HepG2 (cell line): Measurements from ENCODE around the gene MTHFD1L. TPM values are rescaled to one million over a fixed set of nuclear protein-coding genes. Genes with fewer than 3 reads are reported as not detected.

Experiments used
- ATF3 ChIP-seq: sonication (generic); formaldehyde crosslinking; IDR thresholded peaks from 2 replicates; pipeline ENCODE4 v1.4.0; 2020; ENCODE audit warnings: missing genetic modification reagents
- BATF2 ChIP-seq: sonication (generic); formaldehyde crosslinking; IDR thresholded peaks from 2 replicates; pipeline ENCODE4 v1.8.0; 2022; ENCODE audit warnings: mild to moderate bottlenecking, missing genetic modification reagents, moderate library complexity
- ERF ChIP-seq: IDR thresholded peaks from 2 replicates; pipeline ENCODE4 v1.6.1; 2018; ENCODE audit warnings: missing biosample characterization, missing genetic modification reagents
- GATAD2A ChIP-seq: IDR thresholded peaks from 2 replicates; pipeline ENCODE4 v1.6.1; 2016
- KLF13 ChIP-seq: sonication (generic); formaldehyde crosslinking; IDR thresholded peaks from 2 replicates; pipeline ENCODE4 v1.4.0; 2020; ENCODE audit warnings: mild to moderate bottlenecking, missing genetic modification reagents
- MTF2 ChIP-seq: sonication (generic); formaldehyde crosslinking; IDR thresholded peaks from 2 replicates; pipeline ENCODE4 v1.5.0; 2020; ENCODE audit warnings: missing genetic modification reagents, borderline replicate concordance
- NR2F2 ChIP-seq: IDR thresholded peaks from 2 replicates; pipeline ENCODE4 v1.6.1; 2012; ENCODE audit warnings: low read depth, inconsistent platforms, borderline replicate concordance
- SIX1 ChIP-seq: sonication (generic); formaldehyde crosslinking; IDR thresholded peaks from 2 replicates; pipeline ENCODE4 v1.4.0; 2020; ENCODE audit warnings: missing genetic modification reagents, borderline replicate concordance
- TMF1 ChIP-seq: sonication (generic); formaldehyde crosslinking; IDR thresholded peaks from 2 replicates; pipeline ENCODE4 v1.8.1; 2022; ENCODE audit warnings: low read depth, missing genetic modification reagents
- TOE1 ChIP-seq: sonication (generic); formaldehyde crosslinking; IDR thresholded peaks from 2 replicates; pipeline ENCODE4 v1.4.0; 2020; ENCODE audit warnings: mild to moderate bottlenecking, missing genetic modification reagents
- ZBTB39 ChIP-seq: sonication (generic); formaldehyde crosslinking; IDR thresholded peaks from 2 replicates; pipeline ENCODE4 v1.5.0; 2020; ENCODE audit warnings: missing genetic modification reagents
- ZNF296 ChIP-seq: sonication (generic); formaldehyde crosslinking; conservative IDR thresholded peaks from 2 replicates; pipeline ENCODE4 v1.5.0; 2020; ENCODE audit warnings: mild to moderate bottlenecking, missing genetic modification reagents
- ZNF333 ChIP-seq: sonication (generic); formaldehyde crosslinking; IDR thresholded peaks from 2 replicates; pipeline ENCODE4 v1.4.0; 2020; ENCODE audit warnings: mild to moderate bottlenecking, missing genetic modification reagents, borderline replicate concordance
- ZNF432 ChIP-seq: sonication (generic); formaldehyde crosslinking; IDR thresholded peaks from 2 replicates; pipeline ENCODE4 v1.5.0; 2020; ENCODE audit warnings: missing genetic modification reagents, mild to moderate bottlenecking, borderline replicate concordance
- ZSCAN21 ChIP-seq: sonication (generic); formaldehyde crosslinking; IDR thresholded peaks from 2 replicates; pipeline ENCODE4 v1.8.0; 2022; ENCODE audit warnings: mild to moderate bottlenecking, missing genetic modification reagents, moderate library complexity, borderline replicate concordance
- polyA plus RNA-seq, 8 experiments: library from polyadenylated mRNA; depleted of rRNA in 3 of 8; stranded (reverse) in 7 of 8; unstranded in 1 of 8; fragments of >200 nt; fragmentation: Illumina TruSeq in 4 of 8; extraction: Trizol in 4 of 8; gene quantifications; 2 replicates each; pipeline versions ENCODE4 v1.2.1 to v1.2.3, GENCODE V29; 2011 to 2016; ENCODE audit warnings: low read depth in 4 of 8, missing spikeins in 1 of 8, mixed read lengths in 1 of 8; ENCODE audit not compliant: insufficient read depth in 1 of 8
- total RNA-seq, 5 experiments: library from RNA; depleted of rRNA; stranded (reverse); fragments of >200 nt; fragmentation: Illumina TruSeq; extraction: Trizol; gene quantifications; 2 replicates each; pipeline ENCODE4 v1.2.3, GENCODE V29; 2016; ENCODE audit warnings: low read depth in 1 of 5
- TF ChIP-seq, protein P1 (sequence below): sonication (generic); formaldehyde crosslinking; IDR thresholded peaks from 2 replicates; pipeline ENCODE4 v1.8.1; 2023; ENCODE audit warnings: mild to moderate bottlenecking, missing genetic modification reagents
- TF ChIP-seq, protein P2 (sequence below): sonication (generic); formaldehyde crosslinking; IDR thresholded peaks from 2 replicates; pipeline ENCODE4 v1.4.0; 2020; ENCODE audit warnings: missing genetic modification reagents, mild to moderate bottlenecking, borderline replicate concordance
- TF ChIP-seq, protein P3 (sequence below): sonication (generic); formaldehyde crosslinking; IDR thresholded peaks from 2 replicates; pipeline ENCODE4 v1.8.0; 2022; ENCODE audit warnings: mild to moderate bottlenecking, missing genetic modification reagents, moderate library complexity

Gene MTHFD1L
- total and polyA plus RNA-seq, 2 of the 13 experiments (the other 11 are each of a cell fraction or from before 2014, with no cell fraction given) = 24.0 to 39.6 TPM

GRCh38 chr6:150866147-150866990 is 867 bp downstream of the MTHFD1L start (continued):
- TF ChIP-seq, protein P1, sequence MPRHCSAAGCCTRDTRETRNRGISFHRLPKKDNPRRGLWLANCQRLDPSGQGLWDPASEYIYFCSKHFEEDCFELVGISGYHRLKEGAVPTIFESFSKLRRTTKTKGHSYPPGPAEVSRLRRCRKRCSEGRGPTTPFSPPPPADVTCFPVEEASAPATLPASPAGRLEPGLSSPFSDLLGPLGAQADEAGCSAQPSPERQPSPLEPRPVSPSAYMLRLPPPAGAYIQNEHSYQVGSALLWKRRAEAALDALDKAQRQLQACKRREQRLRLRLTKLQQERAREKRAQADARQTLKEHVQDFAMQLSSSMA (CRISPR knock-in tag) = no peak; the same call in 1 of the 2 replicates
- peak; percentile 58 for TF ChIP-seq MTF2 (CRISPR knock-in tag)
- TF ChIP-seq, protein P2, sequence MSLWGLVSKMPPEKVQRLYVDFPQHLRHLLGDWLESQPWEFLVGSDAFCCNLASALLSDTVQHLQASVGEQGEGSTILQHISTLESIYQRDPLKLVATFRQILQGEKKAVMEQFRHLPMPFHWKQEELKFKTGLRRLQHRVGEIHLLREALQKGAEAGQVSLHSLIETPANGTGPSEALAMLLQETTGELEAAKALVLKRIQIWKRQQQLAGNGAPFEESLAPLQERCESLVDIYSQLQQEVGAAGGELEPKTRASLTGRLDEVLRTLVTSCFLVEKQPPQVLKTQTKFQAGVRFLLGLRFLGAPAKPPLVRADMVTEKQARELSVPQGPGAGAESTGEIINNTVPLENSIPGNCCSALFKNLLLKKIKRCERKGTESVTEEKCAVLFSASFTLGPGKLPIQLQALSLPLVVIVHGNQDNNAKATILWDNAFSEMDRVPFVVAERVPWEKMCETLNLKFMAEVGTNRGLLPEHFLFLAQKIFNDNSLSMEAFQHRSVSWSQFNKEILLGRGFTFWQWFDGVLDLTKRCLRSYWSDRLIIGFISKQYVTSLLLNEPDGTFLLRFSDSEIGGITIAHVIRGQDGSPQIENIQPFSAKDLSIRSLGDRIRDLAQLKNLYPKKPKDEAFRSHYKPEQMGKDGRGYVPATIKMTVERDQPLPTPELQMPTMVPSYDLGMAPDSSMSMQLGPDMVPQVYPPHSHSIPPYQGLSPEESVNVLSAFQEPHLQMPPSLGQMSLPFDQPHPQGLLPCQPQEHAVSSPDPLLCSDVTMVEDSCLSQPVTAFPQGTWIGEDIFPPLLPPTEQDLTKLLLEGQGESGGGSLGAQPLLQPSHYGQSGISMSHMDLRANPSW = 0 out of 2 replicates have a peak, but pooled peaks have one; percentile 50
- peak; percentile 65; the same call in 1 of the 2 replicates for TF ChIP-seq ZNF333 (CRISPR knock-in tag)
- TF ChIP-seq ZNF432 (CRISPR knock-in tag) = no peak
- TF ChIP-seq BATF2 = 0 out of 2 replicates have a peak, but pooled peaks have one; percentile 57
- peak; percentile 77 for TF ChIP-seq ERF
- peak; percentile 95 for TF ChIP-seq KLF13 (CRISPR knock-in tag)
- peak; percentile 51 for TF ChIP-seq GATAD2A
- TF ChIP-seq ATF3 (CRISPR knock-in tag) = peak; percentile 97
- TF ChIP-seq ZSCAN21 (CRISPR knock-in tag) = peak; percentile 95
- TF ChIP-seq, protein P3, sequence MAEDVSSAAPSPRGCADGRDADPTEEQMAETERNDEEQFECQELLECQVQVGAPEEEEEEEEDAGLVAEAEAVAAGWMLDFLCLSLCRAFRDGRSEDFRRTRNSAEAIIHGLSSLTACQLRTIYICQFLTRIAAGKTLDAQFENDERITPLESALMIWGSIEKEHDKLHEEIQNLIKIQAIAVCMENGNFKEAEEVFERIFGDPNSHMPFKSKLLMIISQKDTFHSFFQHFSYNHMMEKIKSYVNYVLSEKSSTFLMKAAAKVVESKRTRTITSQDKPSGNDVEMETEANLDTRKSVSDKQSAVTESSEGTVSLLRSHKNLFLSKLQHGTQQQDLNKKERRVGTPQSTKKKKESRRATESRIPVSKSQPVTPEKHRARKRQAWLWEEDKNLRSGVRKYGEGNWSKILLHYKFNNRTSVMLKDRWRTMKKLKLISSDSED (CRISPR knock-in tag) = peak; percentile 96
- peak; percentile 52; the same call in 1 of the 2 replicates for TF ChIP-seq ZNF296 (CRISPR knock-in tag)
- TF ChIP-seq SIX1 (CRISPR knock-in tag) = no peak
- no peak; the same call in 1 of the 2 replicates for TF ChIP-seq ZBTB39
- peak; percentile 51; the same call in 1 of the 2 replicates for TF ChIP-seq NR2F2
- TF ChIP-seq TMF1 (CRISPR knock-in tag) = no peak; the same call in 1 of the 2 replicates
- TF ChIP-seq TOE1 (CRISPR knock-in tag) = no peak
